GM20431 (cell line): ENCODE measurements around the gene GRM4.

Experiments used
- in situ Hi-C: fragments of 300-500 bp; cut with MseI, MboI; formaldehyde crosslinking; loops from one replicate; pipeline ENCODE4 v1.15.0; 2020; ENCODE audit warnings: low sequenced_read_pairs; ENCODE audit not compliant: unreplicated experiment

The GRM4 gene

GRCh38 chr6:33975661-33976436, 170.0 kb downstream of the GRM4 start:
- in situ Hi-C loops: no loop called here

- in situ Hi-C loops: no loop called here
Measured at GRCh38 chr6:33974471-33974870, 171.4 kb downstream of the GRM4 start.

GRCh38 chr6:33974030-33974429, 171.9 kb downstream of the GRM4 start:
- in situ Hi-C loops: no loop called here

GRCh38 chr6:33971580-33971979, 174.3 kb downstream of the GRM4 start:
- in situ Hi-C loops: no loop called here
